Germinal center (tissue), 1 donor: ENCODE results near the gene DPY19L1.
"Not testable (repeated sequence)": the region's sequence is repeated elsewhere in the genome, so short reads cannot be mapped to it uniquely, and the experiment has no call there.

ENCODE experiments used
- DNase-seq: peaks from one replicate; pipeline ENCODE4 v3.0.0; 2012; ENCODE audit warnings: mixed read lengths, low spot score

DPY19L1 gene

GRCh38 chr7:35032166-35032565 lies 5.1 kb downstream of the DPY19L1 start:
- DNase-seq, result no peak

- no peak for DNase-seq
These were observed 6.4 kb downstream of the DPY19L1 start for GRCh38 chr7:35030848-35031247.

- DNase-seq, result no peak
These were observed 8.0 kb downstream of the DPY19L1 start for GRCh38 chr7:35029311-35029710.

GRCh38 chr7:35026150-35026549 lies 11.1 kb downstream of the DPY19L1 start:
- DNase-seq, result no peak

GRCh38 chr7:35025369-35025870 lies 11.9 kb downstream of the DPY19L1 start:
- DNase-seq, result no peak

- no peak for DNase-seq
These were observed 13.0 kb downstream of the DPY19L1 start for GRCh38 chr7:35024298-35024697.

GRCh38 chr7:35022725-35023124 lies 14.6 kb downstream of the DPY19L1 start:
- DNase-seq, result no peak

GRCh38 chr7:35021445-35021844 lies 15.8 kb downstream of the DPY19L1 start:
- DNase-seq, result no peak

- no peak for DNase-seq
These were observed 17.5 kb downstream of the DPY19L1 start for GRCh38 chr7:35019801-35020200.

GRCh38 chr7:35019179-35019729 lies 18.0 kb downstream of the DPY19L1 start:
- no peak for DNase-seq

GRCh38 chr7:35015346-35015859 lies 21.9 kb downstream of the DPY19L1 start:
- DNase-seq, result no peak

- no peak for DNase-seq
These were observed 25.1 kb downstream of the DPY19L1 start for GRCh38 chr7:35012160-35012559.

- no peak for DNase-seq
These were observed 26.2 kb downstream of the DPY19L1 start for GRCh38 chr7:35011085-35011484.

GRCh38 chr7:35007768-35008167 lies 29.5 kb downstream of the DPY19L1 start:
- DNase-seq, result no peak

GRCh38 chr7:35004531-35005095 lies 32.7 kb downstream of the DPY19L1 start:
- no peak for DNase-seq

- no peak for DNase-seq
These were observed 33.5 kb downstream of the DPY19L1 start for GRCh38 chr7:35003679-35004303.

- DNase-seq, result not testable (repeated sequence)
These were observed 34.1 kb downstream of the DPY19L1 start for GRCh38 chr7:35003177-35003650.

GRCh38 chr7:34998335-34998734 lies 39.0 kb downstream of the DPY19L1 start:
- DNase-seq, result not testable (repeated sequence)

- not testable (repeated sequence) for DNase-seq
These were observed 40.7 kb downstream of the DPY19L1 start for GRCh38 chr7:34996423-34997090.

- DNase-seq, result no peak
These were observed 41.5 kb downstream of the DPY19L1 start for GRCh38 chr7:34995757-34996156.

- no peak for DNase-seq
These were observed 45.1 kb downstream of the DPY19L1 start for GRCh38 chr7:34991938-34992840.
